IMR-90 (cell line): ENCODE results near the gene MSN.

Experiments
- CTCF ChIP-seq: conservative IDR thresholded peaks from 2 replicates; pipeline ENCODE4 v1.5.1; 2012; ENCODE audit warnings: mild to moderate bottlenecking, low read depth, low read length, improper control_type of control experiment
- ELK1 ChIP-seq: fragments of 150-350 bp; IDR thresholded peaks from 2 replicates; pipeline ENCODE4 v1.6.1; 2016; ENCODE audit warnings: low read depth, mild to moderate bottlenecking, low read length, moderate library complexity, borderline replicate concordance
- POLR2A ChIP-seq: IDR thresholded peaks from 2 replicates; pipeline ENCODE4 v1.6.1; 2012; ENCODE audit warnings: mild to moderate bottlenecking, low read depth, low read length
- RAD21 ChIP-seq: IDR thresholded peaks from 2 replicates; pipeline ENCODE4 v1.6.1; 2012; ENCODE audit warnings: low read length, improper control_type of control experiment
- RCOR1 ChIP-seq: IDR thresholded peaks from 2 replicates; pipeline ENCODE4 v1.6.1; 2012; ENCODE audit warnings: mild to moderate bottlenecking, low read length, improper control_type of control experiment; ENCODE audit not compliant: insufficient replicate concordance
- RFX5 ChIP-seq: IDR thresholded peaks from 2 replicates; pipeline ENCODE4 v1.8.0; 2012; ENCODE audit warnings: low read depth, mild to moderate bottlenecking, low read length, moderate library complexity
- USF2 ChIP-seq: fragments of 150-350 bp; IDR thresholded peaks from 2 replicates; pipeline ENCODE4 v1.6.1; 2017; ENCODE audit warnings: mild to moderate bottlenecking, antibody characterized with exemption, low read length, low read depth

- no peak for TF ChIP-seq RFX5
- TF ChIP-seq USF2 = no peak
- TF ChIP-seq POLR2A = no peak
- TF ChIP-seq RCOR1 = no peak
- no peak for TF ChIP-seq CTCF
- no peak for TF ChIP-seq RAD21
- no peak for TF ChIP-seq ELK1
Observed at GRCh38 chrX:65757943-65758342, 90.5 kb downstream of the MSN start.
